MCF 10A (cell line): Measurements from ENCODE around the gene LMNA. TPM values are rescaled to one million over a fixed set of nuclear protein-coding genes. Genes with fewer than 3 reads are reported as not detected.
"Not testable (repeated sequence)": the region's sequence is repeated elsewhere in the genome, so short reads cannot be mapped to it uniquely, and the experiment has no call there.

ENCODE experiments used
- BruUV-seq: library from RNA; stranded (reverse); fragments of 400-500 nt; replicated peaks from 2 replicates; lab custom pipeline; 2021; lab: Mats Ljungman, UMichigan
- CTCF ChIA-PET: fragments of 300-600 bp; sonication (Branson Sonifier 250); formaldehyde crosslinking; extraction: SDS; loops from one replicate; lab custom pipeline; 2021; ENCODE audit warnings: antibody characterized with exemption, inconsistent platforms; lab: Yijun Ruan, JAX
- POLR2A ChIA-PET: fragments of 300-600, 350-650 bp; sonication (Branson Sonifier 250); formaldehyde crosslinking; extraction: SDS; loops from one replicate; lab custom pipeline; 2020; ENCODE audit warnings: antibody characterized with exemption, inconsistent platforms; lab: Yijun Ruan, JAX
- DNase-seq: peaks from one replicate; pipeline ENCODE4 v3.0.0-alpha.2; 2018; ENCODE audit not compliant: unreplicated experiment
- H3K27ac Mint-ChIP-seq: one replicate; pipeline ENCODE4 v1.8.0; 2022; ENCODE audit warnings: mild to moderate bottlenecking, low read depth, mixed read lengths; ENCODE audit not compliant: unreplicated experiment
- H3K27me3 Mint-ChIP-seq: one replicate; pipeline ENCODE4 v1.8.0; 2022; ENCODE audit warnings: mixed read lengths; ENCODE audit not compliant: insufficient read depth, unreplicated experiment
- H3K36me3 Mint-ChIP-seq: one replicate; pipeline ENCODE4 v1.8.0; 2022; ENCODE audit warnings: mild to moderate bottlenecking, moderate library complexity, mixed read lengths; ENCODE audit not compliant: insufficient read depth, unreplicated experiment
- H3K4me1 Mint-ChIP-seq: one replicate; pipeline ENCODE4 v1.8.0; 2022; ENCODE audit warnings: mixed read lengths; ENCODE audit not compliant: insufficient read depth, unreplicated experiment
- H3K4me3 Mint-ChIP-seq: one replicate; pipeline ENCODE4 v1.8.0; 2022; ENCODE audit warnings: mild to moderate bottlenecking, moderate library complexity, mixed read lengths; ENCODE audit not compliant: unreplicated experiment
- H3K9me3 Mint-ChIP-seq: one replicate; pipeline ENCODE4 v1.8.0; 2022; ENCODE audit warnings: mixed read lengths; ENCODE audit not compliant: unreplicated experiment
- CTCF ChIP-seq: fragments of 200-600 bp; IDR thresholded peaks from one replicate; pipeline ENCODE4 v1.8.0; 2022; ENCODE audit warnings: antibody characterized with exemption, mild to moderate bottlenecking; ENCODE audit not compliant: unreplicated experiment
- intact Hi-C: fragments of 100-400 bp; cut with micrococcal nuclease; formaldehyde crosslinking; loops from 2 replicates; pipeline ENCODE4 v1.14.1; 2022
- total RNA-seq: library from RNA; stranded (reverse); gene quantifications from 2 replicates; pipeline ENCODE4 v1.2.3, GENCODE V29; 2022

Gene LMNA
- total RNA-seq, 1 experiment from 2014 or later, result 716 TPM

DNA sequence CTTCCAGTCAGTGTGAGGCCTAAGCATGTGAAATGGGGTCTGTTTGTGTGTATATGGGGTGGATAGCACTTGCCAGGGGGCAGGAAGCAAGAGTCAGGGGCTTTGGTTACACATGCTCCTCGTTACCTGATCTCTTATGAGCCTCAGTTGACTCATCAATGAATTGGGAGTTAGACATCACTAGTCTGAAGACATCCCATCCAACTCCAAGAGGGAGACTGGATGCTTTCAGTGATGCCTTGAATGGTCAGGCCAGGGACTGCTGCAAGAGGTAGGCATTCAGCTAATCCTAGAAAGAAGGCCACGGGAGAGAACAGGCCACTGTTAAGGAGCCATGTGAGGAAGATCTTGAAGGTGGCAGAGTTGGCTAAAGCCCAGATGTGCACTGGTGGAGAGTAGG lies 47.2 kb upstream of the LMNA start:
- DNase-seq, result no peak
- ChIA-PET CTCF (interaction anchor here (0.9 to 3.5 kb wide), 10 partner anchors 12 to 129 kb away, joined by 3 to 24 read pairs (median 6); no protein-coding TSS in a partner anchor), POLR2A (interaction anchor here (1.0 kb wide), 1 partner anchor 17 kb away, joined by 3 read pairs; no protein-coding TSS in a partner anchor)
- Mint-ChIP-seq H3K4me3 (no peak overlapping the region), H3K27ac (no peak overlapping the region), H3K27me3 (no peaks in the 10 kb centered on the region), H3K9me3 (no peaks in the 10 kb centered on the region), H3K4me1 (peaks cover 8% of the 10 kb centered on the region), H3K36me3 (no peaks in the 10 kb centered on the region)
- TF ChIP-seq CTCF, result no peak
- intact Hi-C loops, result no loop called here
- BruUV-seq, result no TSS peak

DNA sequence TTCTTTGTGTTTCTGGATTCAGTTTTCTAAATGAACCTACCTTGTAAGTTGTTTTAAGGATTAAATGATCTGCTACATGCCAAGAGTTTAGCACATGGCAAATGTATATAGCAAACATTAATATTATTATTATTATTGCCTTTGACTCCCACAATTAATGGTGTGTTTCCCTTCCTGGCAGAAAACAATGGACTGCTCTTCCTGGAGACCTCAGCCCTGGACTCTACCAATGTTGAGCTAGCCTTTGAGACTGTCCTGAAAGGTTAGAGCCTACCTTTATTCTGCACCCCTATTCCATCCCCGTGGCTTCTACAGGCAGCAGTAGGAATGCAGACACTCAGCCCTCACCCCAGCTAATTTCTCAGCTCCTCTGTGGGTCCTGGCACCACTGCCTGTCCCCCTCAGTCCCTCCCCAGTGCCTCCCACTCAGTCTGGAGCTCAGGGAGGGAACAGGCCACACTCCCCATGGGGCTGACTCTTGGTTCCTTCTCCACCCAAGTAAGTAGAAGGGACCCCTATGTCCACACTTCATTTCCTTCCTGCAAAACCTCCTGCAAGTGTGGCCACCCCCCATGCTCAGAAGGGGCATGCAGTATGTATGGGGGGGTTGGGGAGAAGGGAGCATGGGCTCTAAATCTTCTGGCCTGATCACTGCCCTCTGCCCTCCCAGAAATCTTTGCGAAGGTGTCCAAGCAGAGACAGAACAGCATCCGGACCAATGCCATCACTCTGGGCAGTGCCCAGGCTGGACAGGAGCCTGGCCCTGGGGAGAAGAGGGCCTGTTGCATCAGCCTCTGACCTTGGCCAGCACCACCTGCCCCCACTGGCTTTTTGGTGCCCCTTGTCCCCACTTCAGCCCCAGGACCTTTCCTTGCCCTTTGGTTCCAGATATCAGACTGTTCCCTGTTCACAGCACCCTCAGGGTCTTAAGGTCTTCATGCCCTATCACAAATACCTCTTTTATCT lies 44.7 kb upstream of the LMNA start:
- no peak for TF ChIP-seq CTCF
- no peak overlapping the region for H3K4me3 Mint-ChIP-seq
- intact Hi-C loops, result no loop called here
- no peak for DNase-seq
- ChIA-PET POLR2A (interaction anchor here (0.8 kb wide), 1 partner anchor 27 kb away, joined by 3 read pairs; no protein-coding TSS in a partner anchor), CTCF (no interaction called here)
- no TSS peak for BruUV-seq
- no peaks in the 10 kb centered on the region for H3K27me3 Mint-ChIP-seq
- no peak overlapping the region for H3K27ac Mint-ChIP-seq
- H3K36me3 Mint-ChIP-seq, result no peaks in the 10 kb centered on the region
- H3K9me3 Mint-ChIP-seq, result no peaks in the 10 kb centered on the region
- no peaks in the 10 kb centered on the region for H3K4me1 Mint-ChIP-seq

DNA sequence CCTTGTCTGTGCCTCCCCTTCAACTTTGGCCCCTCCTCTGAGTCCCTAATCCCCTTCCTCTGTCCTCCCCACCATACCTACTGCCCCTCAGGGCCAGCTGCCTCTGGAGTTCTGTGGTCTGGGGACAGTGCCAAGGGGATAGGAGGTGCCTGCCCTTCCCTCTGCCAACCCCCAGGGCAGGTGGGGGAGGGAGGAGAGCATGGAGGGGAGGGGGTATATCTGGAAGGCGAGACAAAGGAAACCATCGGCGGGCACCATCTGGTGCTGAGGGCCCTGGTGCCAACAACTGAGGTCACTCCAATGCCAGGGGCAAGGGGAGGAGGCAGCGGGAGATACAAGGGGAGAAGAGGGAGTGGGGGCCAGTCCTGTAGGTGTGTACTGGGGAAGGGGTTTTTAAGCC lies 44.0 kb upstream of the LMNA start:
- Mint-ChIP-seq H3K27me3 (no peaks in the 10 kb centered on the region), H3K36me3 (peaks cover 3% of the 10 kb centered on the region), H3K4me3 (no peak overlapping the region), H3K9me3 (no peaks in the 10 kb centered on the region), H3K27ac (no peak overlapping the region), H3K4me1 (peaks cover 4% of the 10 kb centered on the region)
- no peak for TF ChIP-seq CTCF
- POLR2A ChIA-PET, result interaction anchor here (0.8 to 1.5 kb wide), 2 partner anchors 26 to 67 kb away, joined by 3 to 4 read pairs; no protein-coding TSS in a partner anchor
- intact Hi-C loops, result no loop called here
- CTCF ChIA-PET, result interaction anchor here (0.7 to 1.5 kb wide), 3 partner anchors 11 to 59 kb away, joined by 3 to 5 read pairs (median 4); no protein-coding TSS in a partner anchor
- no peak for DNase-seq
- no TSS peak for BruUV-seq

DNA sequence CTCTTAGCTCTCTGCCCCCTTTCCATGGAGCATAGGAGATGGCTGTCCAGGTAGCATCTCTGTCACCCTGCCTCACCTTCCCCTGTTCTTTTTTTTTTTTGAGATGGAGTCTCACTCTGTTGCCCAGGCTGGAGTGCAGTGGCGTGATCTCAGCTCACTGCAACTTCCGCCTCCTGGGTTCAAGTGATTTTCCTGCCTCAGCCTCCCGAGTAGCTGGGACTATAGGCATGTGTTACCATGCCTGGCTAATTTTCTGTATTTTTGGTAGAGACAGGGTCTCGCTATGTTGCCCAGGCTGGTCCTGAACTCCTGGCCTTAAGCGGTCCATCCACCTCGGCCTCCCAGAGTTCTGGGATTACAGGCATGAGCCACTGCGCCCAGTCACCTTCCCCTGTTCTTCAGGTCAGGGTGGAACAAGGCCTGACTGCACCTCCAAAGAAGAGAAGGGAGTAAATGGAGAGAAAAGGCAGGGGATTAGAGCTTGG lies 43.1 kb upstream of the LMNA start:
- H3K4me3 Mint-ChIP-seq, H3K4me1 Mint-ChIP-seq, H3K27me3 Mint-ChIP-seq, intact Hi-C loops, DNase-seq, H3K36me3 Mint-ChIP-seq, BruUV-seq, H3K27ac Mint-ChIP-seq, H3K9me3 Mint-ChIP-seq: not testable (repeated sequence)
- ChIA-PET POLR2A (interaction anchor here (1.5 kb wide), 1 partner anchor 68 kb away, joined by 4 read pairs; no protein-coding TSS in a partner anchor), CTCF (interaction anchor here (0.6 to 1.5 kb wide), 4 partner anchors 12 to 202 kb away, joined by 3 to 6 read pairs (median 4); no protein-coding TSS in a partner anchor)
